Natural killer cell (primary cell): Measurements from ENCODE around the gene BICRA. TPM values are rescaled to one million over a fixed set of nuclear protein-coding genes. Genes with fewer than 3 reads are reported as not detected.

Experiments
- ATAC-seq, 3 donors: fragments of 150-1000 bp in 2 of 3; fragments of 200-7000 bp in 1 of 3; cut with Tn5 transposase; 1 replicate in 1 of 3; 2 replicates in 2 of 3; pipeline ENCODE4 v1.10.0; 2021; ENCODE audit warnings: mild to moderate bottlenecking in 2 of 3, moderate library complexity in 2 of 3
- DNase-seq, 2 donors: peaks; one replicate each; pipeline versions ENCODE4 v3.0.0 to v3.0.0-alpha.2; 2013 to 2021; ENCODE audit warnings: mixed read lengths in 1 of 2
- H3K27ac ChIP-seq: one replicate; pipeline ENCODE4 v1.5.1; 2013; ENCODE audit warnings: mild to moderate bottlenecking, low read length
- H3K27me3 ChIP-seq: one replicate; pipeline ENCODE4 v1.6.1; 2013; ENCODE audit warnings: low read length; ENCODE audit not compliant: control insufficient read depth, insufficient read depth
- H3K36me3 ChIP-seq: one replicate; pipeline ENCODE4 v1.6.1; 2013; ENCODE audit warnings: low read length; ENCODE audit not compliant: control insufficient read depth, insufficient read depth
- H3K4me1 ChIP-seq: one replicate; pipeline ENCODE4 v1.6.1; 2013; ENCODE audit warnings: low read length; ENCODE audit not compliant: control insufficient read depth, insufficient read depth
- H3K4me3 ChIP-seq: one replicate; pipeline ENCODE4 v1.5.1; 2013; ENCODE audit warnings: low read length
- H3K9me3 ChIP-seq: one replicate; pipeline ENCODE4 v1.6.1; 2013; ENCODE audit warnings: low read length; ENCODE audit not compliant: control insufficient read depth, insufficient read depth
- H3K27ac Mint-ChIP-seq, 2 donors: one replicate each; pipeline ENCODE4 v1.8.0; 2022; ENCODE audit warnings: mild to moderate bottlenecking in 2 of 2, mixed read lengths in 2 of 2, moderate library complexity in 1 of 2
- H3K27me3 Mint-ChIP-seq, 2 donors: one replicate each; pipeline ENCODE4 v1.8.0; 2022; ENCODE audit warnings: low read depth in 2 of 2, mixed read lengths in 2 of 2
- H3K36me3 Mint-ChIP-seq: one replicate; pipeline ENCODE4 v1.8.0; 2022; ENCODE audit warnings: mixed read lengths
- H3K4me1 Mint-ChIP-seq, 2 donors: one replicate each; pipeline ENCODE4 v1.8.0; 2022; ENCODE audit warnings: mixed read lengths in 2 of 2
- H3K4me3 Mint-ChIP-seq: one replicate; pipeline ENCODE4 v1.8.0; 2022; ENCODE audit warnings: mild to moderate bottlenecking, moderate library complexity, mixed read lengths
- H3K9me3 Mint-ChIP-seq, 2 donors: one replicate each; pipeline ENCODE4 v1.8.0; 2022; ENCODE audit warnings: mixed read lengths in 2 of 2
- WGBS: methylation state at CpG from one replicate; pipeline ENCODE4 v1.1.7; 2013; ENCODE audit warnings: missing lambda C conversion rate; ENCODE audit not compliant: insufficient coverage; 5-methylcytosine and 5-hydroxymethylcytosine counted together
- intact Hi-C: fragments of 100-400 bp; cut with micrococcal nuclease; formaldehyde crosslinking; loops from one replicate; pipeline ENCODE4 v1.14.2; 2022
- total RNA-seq, 4 donors: library from RNA; stranded (reverse); fragments of 120-200 nt in 1 of 4; gene quantifications; one replicate each; pipeline versions ENCODE4 v1.2.3 to v1.2.4, GENCODE V29; 2013 to 2022
- TF ChIP-seq, protein P1 (sequence below): fragments of 200-600 bp; IDR thresholded peaks from one replicate; pipeline ENCODE4 v1.8.0; 2022; ENCODE audit warnings: antibody characterized with exemption

The BICRA gene
- total RNA-seq, 3 donors from 2014 or later (not counting 1 experiment from before 2014, with no cell fraction given) = 31.9 to 37.4 (median 34.1) TPM

DNA sequence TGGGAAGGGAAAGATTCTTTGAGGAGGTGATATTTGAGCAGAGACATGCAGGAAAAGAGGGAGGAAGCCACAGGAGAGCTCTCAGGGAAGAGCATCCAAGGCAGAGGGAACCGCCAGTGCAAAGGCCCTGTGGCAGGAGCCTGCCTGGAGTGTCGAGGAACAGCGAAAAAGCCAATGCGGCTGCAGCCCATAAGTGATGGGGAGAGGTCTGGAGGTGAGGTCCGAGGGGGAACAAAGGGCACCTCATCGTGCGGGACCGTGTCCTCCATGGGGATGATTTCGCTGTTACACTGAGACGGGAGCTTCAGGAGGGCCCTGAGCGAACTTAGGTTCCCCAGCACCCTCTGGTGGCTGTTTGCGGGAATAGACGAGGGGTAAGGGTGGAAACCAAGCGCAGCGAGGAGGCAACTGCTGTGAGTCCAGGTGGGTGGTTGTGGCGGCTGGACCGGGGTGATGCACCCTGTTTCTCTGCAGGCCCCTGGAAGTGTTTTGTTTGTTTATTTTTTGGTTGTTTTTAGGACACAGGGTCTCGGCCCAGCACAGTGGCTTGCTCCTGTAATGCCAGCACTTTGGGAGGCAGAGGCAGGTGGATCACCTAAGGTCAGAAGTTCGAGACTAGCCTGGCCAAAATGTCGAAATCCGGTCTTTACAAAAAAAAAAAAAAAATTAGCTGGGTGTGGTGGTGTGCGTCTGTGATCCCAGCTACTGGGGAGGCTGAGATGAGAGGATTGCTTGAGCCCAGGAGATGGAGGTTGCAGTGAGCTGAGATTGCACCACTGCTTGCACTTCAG is 98.4 kb downstream of the BICRA start:
- Mint-ChIP-seq H3K27me3 (peaks cover 7 to 15% of the 10 kb centered on the region in 2 donors), H3K4me3 (no peak overlapping the region), H3K9me3 (no peaks in the 10 kb centered on the region), H3K36me3 (no peaks in the 10 kb centered on the region), H3K4me1 (peaks cover 9% of the 10 kb centered on the region in 2 donors), H3K27ac (no peak overlapping the region)
- peaks cover 7% of the 10 kb centered on the region for H3K36me3 ChIP-seq
- no peak overlapping the region for H3K4me3 ChIP-seq
- no peak overlapping the region for H3K27ac ChIP-seq
- peak; percentile 82 to 99 (median 96) for ATAC-seq
- intact Hi-C loops = loop anchor here (1.0 to 2.0 kb wide), 2 partner anchors 35 to 271 kb away; no protein-coding TSS in a partner anchor
- no peaks in the 10 kb centered on the region for H3K9me3 ChIP-seq
- WGBS = 23% methylated on average over 22 of the region's 22 CpGs
- H3K27me3 ChIP-seq = peaks cover 5% of the 10 kb centered on the region
- DNase-seq = peak; percentile 66 to 86
- TF ChIP-seq, protein P1, sequence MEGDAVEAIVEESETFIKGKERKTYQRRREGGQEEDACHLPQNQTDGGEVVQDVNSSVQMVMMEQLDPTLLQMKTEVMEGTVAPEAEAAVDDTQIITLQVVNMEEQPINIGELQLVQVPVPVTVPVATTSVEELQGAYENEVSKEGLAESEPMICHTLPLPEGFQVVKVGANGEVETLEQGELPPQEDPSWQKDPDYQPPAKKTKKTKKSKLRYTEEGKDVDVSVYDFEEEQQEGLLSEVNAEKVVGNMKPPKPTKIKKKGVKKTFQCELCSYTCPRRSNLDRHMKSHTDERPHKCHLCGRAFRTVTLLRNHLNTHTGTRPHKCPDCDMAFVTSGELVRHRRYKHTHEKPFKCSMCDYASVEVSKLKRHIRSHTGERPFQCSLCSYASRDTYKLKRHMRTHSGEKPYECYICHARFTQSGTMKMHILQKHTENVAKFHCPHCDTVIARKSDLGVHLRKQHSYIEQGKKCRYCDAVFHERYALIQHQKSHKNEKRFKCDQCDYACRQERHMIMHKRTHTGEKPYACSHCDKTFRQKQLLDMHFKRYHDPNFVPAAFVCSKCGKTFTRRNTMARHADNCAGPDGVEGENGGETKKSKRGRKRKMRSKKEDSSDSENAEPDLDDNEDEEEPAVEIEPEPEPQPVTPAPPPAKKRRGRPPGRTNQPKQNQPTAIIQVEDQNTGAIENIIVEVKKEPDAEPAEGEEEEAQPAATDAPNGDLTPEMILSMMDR = peak; percentile 83
- H3K4me1 ChIP-seq = peaks cover 5% of the 10 kb centered on the region

DNA sequence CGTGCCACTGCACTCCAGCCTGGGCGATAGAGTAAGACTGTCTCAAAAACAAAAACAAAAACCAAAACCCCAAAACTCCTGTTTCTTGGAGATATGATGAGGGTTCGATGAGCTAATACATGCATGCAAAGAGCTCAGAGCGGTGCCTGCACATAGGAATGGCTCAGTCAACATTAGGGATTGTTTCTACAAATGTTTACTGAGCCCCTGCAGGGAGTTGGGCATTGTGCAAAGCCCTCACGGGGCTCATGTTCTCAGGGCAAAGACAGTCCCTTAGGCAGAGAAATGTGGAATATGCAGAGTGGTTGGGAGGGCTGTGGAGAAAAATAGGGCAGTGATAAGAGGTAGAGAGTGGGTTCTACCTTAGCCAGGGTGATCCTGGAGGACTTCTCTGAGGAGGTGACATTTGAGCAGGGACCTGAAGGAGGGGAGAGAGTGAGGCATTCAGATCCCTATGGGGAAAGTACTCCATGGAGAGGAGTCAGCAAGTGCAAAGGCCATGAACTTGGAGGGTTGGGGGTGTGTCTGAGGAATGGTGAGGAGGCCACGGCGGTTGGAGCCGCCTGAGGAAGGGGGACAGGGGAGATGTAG is 102.8 kb downstream of the BICRA start:
- H3K4me3 ChIP-seq = no peak overlapping the region
- DNase-seq (no peak), ATAC-seq (no peak)
- H3K4me1 ChIP-seq = peaks cover 9% of the 10 kb centered on the region
- Mint-ChIP-seq H3K36me3 (no peaks in the 10 kb centered on the region), H3K4me3 (no peak overlapping the region), H3K9me3 (no peaks in the 10 kb centered on the region), H3K27me3 (peaks cover 27 to 32% of the 10 kb centered on the region in 2 donors), H3K4me1 (peaks cover 9 to 15% of the 10 kb centered on the region in 2 donors), H3K27ac (no peak overlapping the region)
- H3K27ac ChIP-seq = no peak overlapping the region
- H3K36me3 ChIP-seq = no peaks in the 10 kb centered on the region
- H3K27me3 ChIP-seq = peaks cover 17% of the 10 kb centered on the region
- intact Hi-C loops = no loop called here
- TF ChIP-seq, protein P1 = no peak
- no peaks in the 10 kb centered on the region for H3K9me3 ChIP-seq
- 88% methylated on average over 6 of the region's 8 CpGs for WGBS

- peaks cover 24 to 27% of the 10 kb centered on the region in 2 donors for H3K27me3 Mint-ChIP-seq
Observed at GRCh38 chr19:47713046-47714021, 104.4 kb downstream of the BICRA start, which contains the start of gene EHD2. Gene EHD2, plus strand, starts transcription at chr19:47713422. Its CDS starts 3,191 bp downstream, at chr19:47716613.

More at GRCh38 chr19:47713046-47714021, 104.4 kb downstream of the BICRA start, which contains the start of gene EHD2:
- Mint-ChIP-seq H3K27ac (no peak within 1 kb of the TSS), H3K9me3 (no peaks in the 10 kb centered on the region), H3K4me1 (peaks cover 0 to 6% of the 10 kb centered on the region in 2 donors), H3K36me3 (no peaks in the 10 kb centered on the region), H3K4me3 (no peak within 1 kb of the TSS)
- ATAC-seq = peak in 2 of 3 donors; percentile 68 to 76
- peaks cover 17% of the 10 kb centered on the region for H3K27me3 ChIP-seq
- peaks cover 4% of the 10 kb centered on the region for H3K4me1 ChIP-seq
- peak in 1 of 2 donors; percentile 62 for DNase-seq
- TF ChIP-seq, protein P1 = peak; percentile 80
- H3K27ac ChIP-seq = no peak within 1 kb of the TSS
- H3K36me3 ChIP-seq = no peaks in the 10 kb centered on the region
- no peak within 1 kb of the TSS for H3K4me3 ChIP-seq
- WGBS = 10% methylated on average over 51 of the region's 52 CpGs
- H3K9me3 ChIP-seq = no peaks in the 10 kb centered on the region
- intact Hi-C loops = no loop called here
